A549 (cell line): ENCODE data around the gene NUP88.

Experiments
- CEBPB ChIP-seq, 2 experiments: fragments of >200 bp in 1 of 2; sonication (Bioruptor Twin) in 1 of 2; formaldehyde crosslinking in 1 of 2; IDR thresholded peaks; 2 replicates each; pipeline ENCODE4 v1.6.1; 2012 to 2016
- CHD4 ChIP-seq: fragments of 200-600 bp; sonication (generic); IDR thresholded peaks from 2 replicates; pipeline ENCODE4 v1.6.1; 2016; ENCODE audit warnings: antibody characterized with exemption, mild to moderate bottlenecking, borderline replicate concordance
- CTCF ChIP-seq: fragments of >200 bp; sonication (Bioruptor Twin); formaldehyde crosslinking; IDR thresholded peaks from 3 replicates; pipeline ENCODE4 v1.5.1; 2016
- ESRRA ChIP-seq: fragments of 150-350 bp; IDR thresholded peaks from 2 replicates; pipeline ENCODE4 v1.6.1; 2014; ENCODE audit warnings: mild to moderate bottlenecking, low read length, borderline replicate concordance
- POLR2A ChIP-seq: IDR thresholded peaks from 2 replicates; pipeline ENCODE4 v1.6.1; 2012; ENCODE audit warnings: mild to moderate bottlenecking, low read length
- SMC3 ChIP-seq: fragments of >200 bp; sonication (Bioruptor Twin); formaldehyde crosslinking; IDR thresholded peaks from 3 replicates; pipeline ENCODE4 v1.6.1; 2018; ENCODE audit warnings: inconsistent platforms

- TF ChIP-seq CTCF, result no peak
- TF ChIP-seq CHD4, result no peak
- no peak for TF ChIP-seq ESRRA
- TF ChIP-seq POLR2A, result no peak
- TF ChIP-seq SMC3, result no peak
- TF ChIP-seq CEBPB (IDR thresholded peaks at IDR 0.05), result no peak
Observed at GRCh38 chr17:5431949-5432556, 12.6 kb upstream of the NUP88 start.
